K562 (cell line): ENCODE data around the gene ITPR2. TPM values are rescaled to one million over a fixed set of nuclear protein-coding genes. Genes with fewer than 3 reads are reported as not detected.

Experiments
- ARID1B ChIP-seq: fragments of 450-650 bp; IDR thresholded peaks from 2 replicates; pipeline ENCODE4 v1.6.1; 2016; ENCODE audit warnings: antibody characterized with exemption, mild to moderate bottlenecking, inconsistent platforms
- BRCA1 ChIP-seq, 2 experiments: fragments of 450-650 bp in 1 of 2; sonication (generic) in 1 of 2; formaldehyde crosslinking in 1 of 2; IDR thresholded peaks; 2 replicates each; pipeline versions ENCODE4 v1.5.0 to v1.6.1; 2017 to 2020; ENCODE audit warnings: mild to moderate bottlenecking in 1 of 2, missing genetic modification reagents in 1 of 2
- BRF2 ChIP-seq: IDR thresholded peaks from 3 replicates; pipeline ENCODE4 v1.6.1; 2011; ENCODE audit warnings: borderline replicate concordance, mild to moderate bottlenecking; ENCODE audit not compliant: insufficient read length, insufficient read depth
- C11orf30 ChIP-seq: fragments of 450-650 bp; IDR thresholded peaks from 2 replicates; pipeline ENCODE4 v1.6.1; 2016; ENCODE audit warnings: low read depth, mild to moderate bottlenecking
- EGR1 ChIP-seq: fragments of 450-650 bp; conservative IDR thresholded peaks from 2 replicates; pipeline ENCODE4 v1.6.1; 2017; ENCODE audit warnings: mild to moderate bottlenecking
- IRF9 ChIP-seq: fragments of 450-650 bp; IDR thresholded peaks from 2 replicates; pipeline ENCODE4 v1.6.1; 2016; ENCODE audit warnings: missing biosample characterization, missing genetic modification characterization
- JUNB ChIP-seq: fragments of 450-650 bp; formaldehyde crosslinking; conservative IDR thresholded peaks from 2 replicates; pipeline ENCODE4 v1.4.0; 2020; ENCODE audit warnings: mild to moderate bottlenecking
- NR2C1 ChIP-seq, 2 experiments: fragments of 450-650 bp; IDR thresholded peaks; 2 replicates each; pipeline ENCODE4 v1.6.1; 2017; ENCODE audit warnings: mild to moderate bottlenecking in 2 of 2, antibody characterized with exemption in 1 of 2, inconsistent platforms in 1 of 2, missing compliant biosample characterization in 1 of 2, missing genetic modification characterization in 1 of 2
- NR4A1 ChIP-seq, 2 experiments: fragments of 250-450 bp in 1 of 2; fragments of 450-650 bp in 1 of 2; sonication (Bioruptor Pico) in 1 of 2; IDR thresholded peaks; 2 replicates each; pipeline versions ENCODE4 v1.4.0 to v1.6.1; 2016 to 2020; ENCODE audit warnings: mild to moderate bottlenecking in 2 of 2, missing compliant biosample characterization in 1 of 2, missing genetic modification characterization in 1 of 2, moderate library complexity in 1 of 2
- POLR2H ChIP-seq: IDR thresholded peaks from 2 replicates; pipeline ENCODE4 v1.6.1; 2016; ENCODE audit warnings: missing genetic modification characterization, low read depth, mild to moderate bottlenecking, control low read depth, missing compliant biosample characterization, moderate library complexity
- PRPF4 ChIP-seq: fragments of 200-400 bp; formaldehyde crosslinking; IDR thresholded peaks from one replicate; pipeline ENCODE4 v1.6.1; 2017; ENCODE audit warnings: low read length, low read depth, mild to moderate bottlenecking; ENCODE audit not compliant: insufficient read depth, poor library complexity, severe bottlenecking
- RUNX1 ChIP-seq: sonication (generic); IDR thresholded peaks from 2 replicates; pipeline ENCODE4 v1.6.1; 2016; ENCODE audit warnings: antibody characterized with exemption, low read depth
- TBP ChIP-seq: optimal IDR thresholded peaks from 2 replicates; pipeline ENCODE3; 2011; ENCODE audit warnings: low read depth, low read length, improper control_type of control experiment
- TFE3 ChIP-seq: fragments of 450-650 bp; formaldehyde crosslinking; IDR thresholded peaks from 2 replicates; pipeline ENCODE4 v1.4.0; 2020; ENCODE audit warnings: mild to moderate bottlenecking, mixed read lengths
- ZNF232 ChIP-seq: sonication (generic); formaldehyde crosslinking; IDR thresholded peaks from 2 replicates; pipeline ENCODE4 v1.8.0; 2022; ENCODE audit warnings: mild to moderate bottlenecking, missing genetic modification reagents
- ZNF239 ChIP-seq: fragments of 250-450 bp; sonication (Bioruptor Pico); IDR thresholded peaks from 2 replicates; pipeline ENCODE4 v1.4.0; 2020; ENCODE audit warnings: mild to moderate bottlenecking
- ZNF431 ChIP-seq: sonication (generic); formaldehyde crosslinking; IDR thresholded peaks from 2 replicates; pipeline ENCODE4 v1.8.0; 2022; ENCODE audit warnings: mild to moderate bottlenecking, missing genetic modification reagents
- ZNF583 ChIP-seq: fragments of 250-450 bp; sonication (Bioruptor Pico); IDR thresholded peaks from 2 replicates; pipeline ENCODE4 v1.4.0; 2020
- ZNF592 ChIP-seq: fragments of 450-650 bp; IDR thresholded peaks from 2 replicates; pipeline ENCODE4 v1.6.1; 2017; ENCODE audit warnings: antibody characterized with exemption, mild to moderate bottlenecking
- ZNF717 ChIP-seq: fragments of 250-450 bp; sonication (Bioruptor Pico); IDR thresholded peaks from 2 replicates; pipeline ENCODE4 v1.5.0; 2021
- polyA plus RNA-seq, 8 experiments: library from polyadenylated mRNA; depleted of rRNA in 4 of 8; stranded (reverse) in 5 of 8; unstranded in 3 of 8; fragments of >200 nt; fragmentation: Nextera tagmentation in 2 of 8; fragmentation: Illumina TruSeq in 1 of 8; extraction: Ambion mirVana in 2 of 8; extraction: Trizol in 1 of 8; gene quantifications; 2 replicates each; pipeline versions ENCODE4 v1.2.1 to v1.2.3, GENCODE V29; 2011 to 2014; ENCODE audit warnings: inconsistent platforms in 1 of 8, missing spikeins in 1 of 8
- total RNA-seq, 7 experiments: library from RNA; depleted of rRNA in 6 of 7; stranded (reverse); fragments of >200 nt in 6 of 7; fragmentation: Illumina TruSeq in 2 of 7; extraction: Trizol in 2 of 7; gene quantifications; 2 replicates each; pipeline versions ENCODE4 v1.2.1 to v1.2.3, GENCODE V29; 2011 to 2021; ENCODE audit warnings: low replicate concordance in 1 of 7

The ITPR2 gene
- total and polyA plus RNA-seq, 9 of the 15 experiments (the other 6 are each of a cell fraction or from before 2014, with no cell fraction given), result 0.21 to 3.3 (median 0.95) TPM

GRCh38 chr12:26691234-26691970 is 141.6 kb downstream of the ITPR2 start (continued):
- TF ChIP-seq BRF2 (no peak), ZNF592 (peak; percentile 87), ZNF239 (CRISPR knock-in tag) (peak; percentile 45), ZNF583 (CRISPR knock-in tag) (no peak), POLR2H (tag) (0 out of 2 replicates have a peak, but pooled peaks have one; percentile 55), IRF9 (tag) (no peak; the same call in 1 of the 2 replicates), TFE3 (CRISPR knock-in tag) (no peak), JUNB (peak; percentile 96), ZNF232 (CRISPR knock-in tag) (no peak), BRCA1 (IDR thresholded peaks at IDR 0.05) (no peak), BRCA1 (CRISPR knock-in tag; IDR thresholded peaks at IDR 0.05) (no peak), NR2C1 (IDR thresholded peaks at IDR 0.05) (no peak), NR2C1 (tag; IDR thresholded peaks at IDR 0.05) (peak; percentile 33), ARID1B (peak; percentile 80), ZNF431 (CRISPR knock-in tag) (no peak), PRPF4 (no peak), NR4A1 (CRISPR knock-in tag; IDR thresholded peaks at IDR 0.05) (no peak), NR4A1 (tag; IDR thresholded peaks at IDR 0.05) (peak; percentile 80; the same call in 1 of the 2 replicates), ZNF717 (CRISPR knock-in tag) (no peak), EGR1 (no peak), TBP (no peak), C11orf30 (peak; percentile 99), RUNX1 (no peak)
